ENCODE results near the gene GABRG3.
"Not testable (repeated sequence)": the region's sequence is repeated elsewhere in the genome, so short reads cannot be mapped to it uniquely, and the experiment has no call there.

GABRG3 gene

GRCh38 chr15:27341780-27342343, 370.9 kb downstream of the GABRG3 start:
- no peak for DNase-seq (ENCODE audit: low read depth)

GRCh38 chr15:27342991-27343390, 372.0 kb downstream of the GABRG3 start:
- no peak for DNase-seq (ENCODE audit: low read depth)

GRCh38 chr15:27352136-27352535, 381.2 kb downstream of the GABRG3 start:
- no peak for DNase-seq (ENCODE audit: low read depth)

GRCh38 chr15:27353856-27354255, 382.9 kb downstream of the GABRG3 start:
- DNase-seq (ENCODE audit: low read depth) = no peak

- DNase-seq (ENCODE audit: low read depth) = no peak
Observed at GRCh38 chr15:27358751-27359434, 387.9 kb downstream of the GABRG3 start.

- no peak for DNase-seq (ENCODE audit: low read depth)
Observed at GRCh38 chr15:27359586-27359985, 388.6 kb downstream of the GABRG3 start.

GRCh38 chr15:27360316-27360715, 389.3 kb downstream of the GABRG3 start:
- DNase-seq (ENCODE audit: low read depth) = no peak

GRCh38 chr15:27361438-27361837, 390.5 kb downstream of the GABRG3 start:
- DNase-seq (ENCODE audit: low read depth) = no peak

GRCh38 chr15:27365456-27365855, 394.5 kb downstream of the GABRG3 start:
- DNase-seq (ENCODE audit: low read depth) = no peak

- not testable (repeated sequence) for DNase-seq (ENCODE audit: low read depth)
Observed at GRCh38 chr15:27377391-27377790, 406.4 kb downstream of the GABRG3 start.

- DNase-seq (ENCODE audit: low read depth) = no peak
Observed at GRCh38 chr15:27382361-27383025, 411.5 kb downstream of the GABRG3 start.

- DNase-seq (ENCODE audit: low read depth) = no peak
Observed at GRCh38 chr15:27383726-27384125, 412.7 kb downstream of the GABRG3 start.

GRCh38 chr15:27392163-27392562, 421.2 kb downstream of the GABRG3 start:
- DNase-seq (ENCODE audit: low read depth) = no peak

GRCh38 chr15:27396521-27396920, 425.5 kb downstream of the GABRG3 start:
- DNase-seq (ENCODE audit: low read depth) = no peak

GRCh38 chr15:27396996-27397395, 426.0 kb downstream of the GABRG3 start:
- DNase-seq (ENCODE audit: low read depth) = no peak

GRCh38 chr15:27398631-27399161, 427.7 kb downstream of the GABRG3 start:
- DNase-seq (ENCODE audit: low read depth) = no peak

GRCh38 chr15:27399241-27399640, 428.3 kb downstream of the GABRG3 start:
- no peak for DNase-seq (ENCODE audit: low read depth)

GRCh38 chr15:27401471-27401870, 430.5 kb downstream of the GABRG3 start:
- DNase-seq (ENCODE audit: low read depth) = no peak

GRCh38 chr15:27408428-27408827, 437.4 kb downstream of the GABRG3 start:
- no peak for DNase-seq (ENCODE audit: low read depth)

- DNase-seq (ENCODE audit: low read depth) = no peak
Observed at GRCh38 chr15:27410996-27411605, 440.1 kb downstream of the GABRG3 start.

- no peak for DNase-seq (ENCODE audit: low read depth)
Observed at GRCh38 chr15:27412415-27412814, 441.4 kb downstream of the GABRG3 start.

- DNase-seq (ENCODE audit: low read depth) = no peak
Observed at GRCh38 chr15:27414168-27414870, 443.3 kb downstream of the GABRG3 start.

Data from T-helper 22 cell (primary cell).